Kidney epithelial cell (primary cell): ENCODE measurements around the gene KCP. TPM values are rescaled to one million over a fixed set of nuclear protein-coding genes. Genes with fewer than 3 reads are reported as not detected.

Experiments used
- DNase-seq: peaks from one replicate; pipeline ENCODE4 v3.0.0-alpha.2; 2010; ENCODE audit warnings: low read depth
- H3K27me3 ChIP-seq: 2 replicates; pipeline ENCODE4 v1.6.0; 2011; ENCODE audit warnings: low read length; ENCODE audit not compliant: control insufficient read depth, insufficient read depth
- H3K36me3 ChIP-seq: 2 replicates; pipeline ENCODE4 v1.5.1; 2011; ENCODE audit warnings: low read length; ENCODE audit not compliant: control insufficient read depth, insufficient read depth
- H3K4me3 ChIP-seq: 2 replicates; pipeline ENCODE4 v1.5.1; 2011; ENCODE audit warnings: low read depth, mild to moderate bottlenecking, control low read depth, low read length
- total RNA-seq: library from RNA; depleted of rRNA; stranded (reverse); fragments of >200 nt; gene quantifications from 2 replicates; pipeline ENCODE4 v1.2.3, GENCODE V29; 2015
- TF ChIP-seq, protein P1 (sequence below): IDR thresholded peaks from 2 replicates; pipeline ENCODE4 v1.5.1; 2011; ENCODE audit warnings: mild to moderate bottlenecking, moderate library complexity, low read length, control low read depth, inconsistent platforms; ENCODE audit not compliant: insufficient read depth, poor library complexity, severe bottlenecking

The KCP gene
- total RNA-seq, 1 donor from 2014 or later, result 1.3 TPM

DNA sequence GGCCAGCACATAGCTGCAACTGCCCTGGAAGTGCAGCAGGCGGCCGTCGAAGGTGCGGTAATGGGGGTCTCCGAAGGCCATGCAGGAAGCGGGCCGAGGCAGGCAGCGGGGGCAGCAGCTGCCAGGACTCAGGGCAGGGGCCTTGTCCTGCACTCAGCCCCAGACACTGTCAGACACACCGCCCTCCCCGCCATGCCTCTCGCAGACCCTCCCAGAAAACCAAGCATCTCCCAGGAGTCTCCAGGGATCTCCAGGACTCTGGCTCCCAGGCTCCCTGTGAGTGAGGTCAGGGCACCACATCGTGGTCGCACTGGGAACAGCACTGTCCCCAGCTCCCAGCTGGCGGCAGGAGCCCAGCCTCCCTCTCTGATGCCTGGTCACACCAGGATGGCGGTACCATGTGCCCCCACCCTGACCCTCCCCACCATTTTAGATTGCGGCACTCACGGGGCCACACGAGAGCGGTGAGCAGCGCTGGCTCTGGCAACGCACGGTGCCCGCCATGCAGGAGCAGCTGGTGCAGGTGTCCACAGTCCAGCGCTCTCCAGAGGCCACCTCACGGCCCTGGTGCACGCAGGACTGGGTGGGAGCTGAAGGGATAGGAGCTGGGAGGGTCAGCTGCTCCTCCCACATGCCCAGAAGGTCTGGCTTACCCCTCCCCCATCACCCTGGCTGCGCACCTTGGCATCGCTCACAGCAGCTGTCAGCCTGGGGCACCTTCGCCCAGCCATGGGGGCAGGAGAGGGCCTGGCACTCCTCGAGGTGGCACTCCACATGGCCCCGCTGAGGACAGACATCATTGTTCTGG lies 30.4 kb downstream of the KCP start:
- Histone ChIP-seq H3K36me3 (no peaks in the 10 kb centered on the region), H3K27me3 (peaks cover under 1% of the 10 kb centered on the region), H3K4me3 (no peak overlapping the region)
- TF ChIP-seq, protein P1, sequence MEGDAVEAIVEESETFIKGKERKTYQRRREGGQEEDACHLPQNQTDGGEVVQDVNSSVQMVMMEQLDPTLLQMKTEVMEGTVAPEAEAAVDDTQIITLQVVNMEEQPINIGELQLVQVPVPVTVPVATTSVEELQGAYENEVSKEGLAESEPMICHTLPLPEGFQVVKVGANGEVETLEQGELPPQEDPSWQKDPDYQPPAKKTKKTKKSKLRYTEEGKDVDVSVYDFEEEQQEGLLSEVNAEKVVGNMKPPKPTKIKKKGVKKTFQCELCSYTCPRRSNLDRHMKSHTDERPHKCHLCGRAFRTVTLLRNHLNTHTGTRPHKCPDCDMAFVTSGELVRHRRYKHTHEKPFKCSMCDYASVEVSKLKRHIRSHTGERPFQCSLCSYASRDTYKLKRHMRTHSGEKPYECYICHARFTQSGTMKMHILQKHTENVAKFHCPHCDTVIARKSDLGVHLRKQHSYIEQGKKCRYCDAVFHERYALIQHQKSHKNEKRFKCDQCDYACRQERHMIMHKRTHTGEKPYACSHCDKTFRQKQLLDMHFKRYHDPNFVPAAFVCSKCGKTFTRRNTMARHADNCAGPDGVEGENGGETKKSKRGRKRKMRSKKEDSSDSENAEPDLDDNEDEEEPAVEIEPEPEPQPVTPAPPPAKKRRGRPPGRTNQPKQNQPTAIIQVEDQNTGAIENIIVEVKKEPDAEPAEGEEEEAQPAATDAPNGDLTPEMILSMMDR, result peak; percentile 88
- DNase-seq, result no peak

DNA sequence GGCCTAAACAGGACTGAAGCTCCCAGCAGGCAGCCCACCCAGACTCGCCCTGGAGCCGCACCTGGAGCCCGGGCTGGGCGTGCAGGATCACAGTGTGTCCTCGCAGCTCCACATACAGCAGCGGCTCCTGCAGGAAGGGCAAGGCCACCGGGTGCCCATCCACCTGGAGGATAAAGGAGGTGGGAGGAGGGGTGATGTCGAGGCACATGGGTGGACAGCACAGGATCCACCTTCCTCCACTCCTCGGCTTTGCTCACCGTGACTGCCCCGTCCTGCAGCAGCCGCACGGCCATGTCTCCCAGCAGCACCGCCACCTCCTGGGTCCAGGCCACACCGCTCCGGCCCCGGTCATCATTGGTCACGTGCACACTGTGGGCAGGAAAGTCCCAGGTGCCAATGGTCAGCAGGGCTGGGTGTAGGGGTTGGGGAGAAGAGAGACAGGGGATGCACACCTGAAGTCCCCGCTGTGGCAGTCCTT lies 31.0 kb downstream of the KCP start:
- Histone ChIP-seq H3K36me3 (no peaks in the 10 kb centered on the region), H3K27me3 (peaks cover under 1% of the 10 kb centered on the region), H3K4me3 (no peak overlapping the region)
- TF ChIP-seq, protein P1, result no peak
- no peak for DNase-seq

DNA sequence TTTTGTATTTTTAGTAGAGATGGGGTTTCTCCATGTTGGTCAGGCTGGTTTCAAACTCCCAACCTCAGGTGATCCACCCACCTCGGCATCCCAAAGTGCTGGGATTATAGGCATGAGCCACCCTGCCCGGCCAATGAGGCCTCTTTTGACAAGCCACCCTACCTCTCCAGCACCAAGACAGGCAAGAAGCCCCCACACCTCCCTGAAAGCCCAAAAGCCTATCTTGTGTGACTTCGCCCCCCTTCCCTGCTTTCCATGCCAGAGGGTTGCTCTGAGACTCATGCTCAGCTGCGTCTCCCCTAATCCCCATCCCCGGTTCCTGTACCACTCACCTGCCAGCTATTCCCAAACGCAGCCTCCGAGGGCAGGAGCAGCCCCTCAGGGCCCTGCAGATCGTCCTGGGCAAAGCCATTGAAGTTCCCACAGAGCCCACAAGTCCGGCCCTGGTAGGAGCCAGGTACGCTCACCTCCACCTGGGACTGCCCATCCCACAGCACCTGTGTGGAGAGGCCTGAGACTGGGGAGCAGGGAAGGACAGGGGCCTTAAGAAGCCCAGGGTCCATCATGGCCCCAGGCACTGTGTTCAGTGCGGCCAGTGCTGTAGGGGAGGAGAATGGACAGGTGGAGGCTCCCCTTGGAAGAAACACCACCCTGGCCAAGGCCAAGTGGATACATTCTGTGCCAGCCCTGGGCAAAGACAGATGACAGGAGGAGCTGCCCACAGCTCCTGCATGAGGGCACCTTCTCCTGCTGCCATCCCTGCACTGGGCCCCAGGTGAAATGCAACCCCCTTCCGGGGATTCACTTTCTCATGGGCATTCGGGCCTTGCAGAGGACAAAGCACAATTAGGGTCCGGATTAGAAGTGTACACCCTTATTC lies 32.0 kb downstream of the KCP start:
- Histone ChIP-seq H3K27me3 (peaks cover 3% of the 10 kb centered on the region), H3K36me3 (no peaks in the 10 kb centered on the region), H3K4me3 (no peak overlapping the region)
- TF ChIP-seq, protein P1, result no peak
- DNase-seq, result no peak

DNA sequence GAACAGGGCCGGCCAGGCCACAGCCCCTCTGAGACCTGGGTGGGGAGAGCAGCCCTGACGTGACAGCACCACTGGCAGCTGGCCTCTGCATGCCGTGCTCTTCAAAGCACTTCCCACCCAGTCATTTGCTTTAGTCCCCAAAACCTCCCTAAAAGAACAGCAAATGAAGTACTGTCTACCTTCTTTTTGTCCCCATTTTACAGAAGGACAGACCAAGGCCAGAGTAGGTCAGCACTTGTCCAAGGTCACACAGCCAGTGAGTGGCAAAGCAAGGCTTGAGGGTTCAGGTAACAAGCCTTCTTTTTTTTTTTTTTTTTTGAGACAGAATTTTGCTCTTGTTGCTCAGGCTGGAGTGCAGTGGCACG lies 32.8 kb downstream of the KCP start:
- no peaks in the 10 kb centered on the region for H3K36me3 ChIP-seq
- no peak for DNase-seq
- TF ChIP-seq, protein P1, result no peak

DNA sequence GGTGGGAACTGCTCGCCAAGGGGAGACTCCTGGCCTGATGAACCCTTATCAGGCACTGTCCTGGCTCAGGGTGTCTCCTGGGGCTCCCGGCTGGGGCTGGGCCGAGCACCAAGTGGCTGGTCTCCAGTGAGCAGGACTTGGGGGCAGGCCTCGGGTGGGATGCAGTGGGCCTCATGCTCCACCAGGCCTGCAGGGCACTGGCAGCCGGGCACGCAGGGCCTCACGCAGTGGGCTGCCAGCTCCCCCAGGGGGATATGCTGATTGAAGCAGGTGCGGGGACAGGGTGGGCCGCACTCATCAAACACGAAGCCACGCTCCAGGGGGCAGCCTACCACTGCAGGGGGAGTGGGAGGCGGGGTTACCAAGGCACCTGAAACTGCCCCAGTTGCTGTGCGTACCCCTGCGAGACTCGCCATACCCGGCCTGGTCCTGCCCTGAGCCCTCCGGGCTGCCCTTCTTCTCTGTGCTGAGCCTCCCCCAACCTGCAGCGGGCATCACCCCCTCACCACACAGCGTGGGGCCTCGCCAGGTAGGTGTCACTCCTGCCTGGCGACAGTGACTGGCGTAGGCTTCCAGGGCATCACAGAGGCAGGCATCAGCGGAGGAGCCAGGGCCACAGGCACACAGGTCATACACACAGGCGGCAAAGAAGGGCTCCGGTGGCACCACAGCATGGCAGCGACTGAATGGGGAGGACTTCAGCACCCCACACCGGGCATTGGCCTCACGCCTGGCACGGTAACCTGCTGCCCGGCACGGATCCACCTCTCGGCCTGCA lies 33.3 kb downstream of the KCP start:
- H3K36me3 ChIP-seq, result no peaks in the 10 kb centered on the region
- peaks cover 11% of the 10 kb centered on the region for H3K27me3 ChIP-seq
- no peak overlapping the region for H3K4me3 ChIP-seq
- TF ChIP-seq, protein P1, result no peak
- no peak for DNase-seq

More for the DNA sequence above, 32.8 kb downstream of the KCP start:
- Histone ChIP-seq H3K4me3 (no peak overlapping the region), H3K27me3 (peaks cover 6% of the 10 kb centered on the region)
